Adrenal gland (tissue), 12 donors: ENCODE data around the gene GPR158. TPM values are rescaled to one million over a fixed set of nuclear protein-coding genes. Genes with fewer than 3 reads are reported as not detected.
"Not testable (repeated sequence)": the region's sequence is repeated elsewhere in the genome, so short reads cannot be mapped to it uniquely, and the experiment has no call there.

ENCODE experiments used
- DNase-seq, 7 donors: peaks; one replicate each; pipeline ENCODE4 v3.0.0-alpha.2; 2019 to 2020
- H3K27ac ChIP-seq, 5 donors: fragments of 200-600 bp; sonication (generic) in 4 of 5; 1 replicate in 3 of 5; 2 replicates in 2 of 5; pipeline versions ENCODE4 v1.5.1 to v1.8.0; 2016 to 2020; ENCODE audit warnings: mild to moderate bottlenecking in 1 of 5
- H3K27me3 ChIP-seq: fragments of 200-600 bp; 2 replicates; pipeline ENCODE4 v1.8.0; 2021
- H3K36me3 ChIP-seq, 2 donors: fragments of 200-600 bp; replicated peaks in 1 of 2; 1 replicate in 1 of 2; 2 replicates in 1 of 2; pipeline versions ENCODE4 v1.5.1 to v1.8.0; 2018 to 2022
- H3K4me1 ChIP-seq, 2 donors: fragments of 200-600 bp; replicated peaks in 1 of 2; 1 replicate in 1 of 2; 2 replicates in 1 of 2; pipeline versions ENCODE4 v1.5.1 to v1.8.0; 2018 to 2021
- H3K4me3 ChIP-seq, 4 donors: fragments of 200-600 bp; sonication (generic) in 3 of 4; one replicate each; pipeline ENCODE4 v1.5.1; 2016 to 2018
- H3K9me3 ChIP-seq, 3 donors: fragments of 200-600 bp; sonication (generic) in 1 of 3; replicated peaks in 1 of 3; 1 replicate in 2 of 3; 2 replicates in 1 of 3; pipeline versions ENCODE4 v1.5.1 to v1.8.0; 2016 to 2021
- CTCF ChIP-seq, 6 experiments: fragments of 450-650 bp in 4 of 6; fragments of 200-600 bp in 2 of 6; sonication (generic) in 1 of 6; IDR thresholded peaks; 1 replicate in 5 of 6; 2 replicates in 1 of 6; pipeline versions ENCODE4 v1.5.1 to v1.8.0; 2016 to 2021; ENCODE audit warnings: antibody characterized with exemption in 6 of 6, mild to moderate bottlenecking in 2 of 6, moderate library complexity in 1 of 6
- POLR2A ChIP-seq, 2 donors: fragments of 450-650 bp; IDR thresholded peaks; one replicate each; pipeline ENCODE4 v1.6.1; 2017; ENCODE audit warnings: antibody characterized with exemption in 2 of 2, mild to moderate bottlenecking in 2 of 2, moderate library complexity in 1 of 2
- WGBS, 4 donors: extraction: QIAGEN DNeasy Blood & Tissue Kit in 2 of 4; methylation state at CpG; one replicate each; pipeline versions ENCODE4 v1.1.5 to v1.1.7; 2013 to 2017; 5-methylcytosine and 5-hydroxymethylcytosine counted together
- intact Hi-C, 2 donors: fragments of 100-400 bp; cut with DNase I; formaldehyde crosslinking; loops; one replicate each; pipeline versions ENCODE4 v1.14.1 to v1.15.0; 2022 to 2023
- polyA plus RNA-seq, 3 donors: library from polyadenylated mRNA; stranded (reverse); fragments of 200-250 nt in 2 of 3; fragments of 350-450 nt in 1 of 3; fragmentation: Illumina TruSeq in 1 of 3; extraction: RNeasy Lipid Tissue Mini Kit (QIAGEN cat#74804) in 1 of 3; gene quantifications; one replicate each; pipeline ENCODE4 v1.2.3, GENCODE V29; 2013 to 2014
- total RNA-seq, 9 donors: library from RNA; depleted of rRNA in 4 of 9; stranded (reverse); fragments of >200 nt in 4 of 9; fragments of 120-200 nt in 1 of 9; fragmentation: NEBNext Ultra II Directional in 1 of 9; extraction: Animal tissue kit (Norgen Biotek cat#: 25700) in 1 of 9; gene quantifications; one replicate each; pipeline versions ENCODE4 v1.1.0 to v1.2.4, GENCODE V29; 2013 to 2023
- donor health status: healthy with polysubstance abuse.
- donor health status: Bipolar disorder and iron deficiency.
- donor health status: DM: yes; HTN: yes; CAD: no.
- donor health status: DM: no; HTN: no; CAD: no.
- donor health status: DM: no; HTN: no; CAD: no.
- donor health status: DM: yes; HTN: yes; CAD: no.

Gene GPR158
- total and polyA plus RNA-seq, 12 donors: 0.04 to 2.5 (median 0.94) TPM; not detected in 2

GRCh38 chr10:25357269-25357668 lies 182.5 kb downstream of the GPR158 start:
- TF ChIP-seq POLR2A (IDR thresholded peaks at IDR 0.05): no peak
- no peak for TF ChIP-seq CTCF (IDR thresholded peaks at IDR 0.05)
- Histone ChIP-seq H3K4me3 (no peak overlapping the region), H3K4me1 (no peaks in the 10 kb centered on the region), H3K27ac (no peak overlapping the region), H3K9me3 (no peaks in the 10 kb centered on the region), H3K36me3 (no peaks in the 10 kb centered on the region), H3K27me3 (no peaks in the 10 kb centered on the region)
- intact Hi-C loops: no loop called here
- no peak for DNase-seq
- WGBS, 4 donors: 65 to 79% (median 75%) methylated on average over 3 of the region's 3 CpGs

GRCh38 chr10:25382029-25382810 lies 207.4 kb downstream of the GPR158 start:
- Histone ChIP-seq H3K36me3 (no peaks in the 10 kb centered on the region), H3K27me3 (no peaks in the 10 kb centered on the region), H3K4me1 (no peaks in the 10 kb centered on the region), H3K4me3 (no peak overlapping the region), H3K27ac (no peak overlapping the region), H3K9me3 (no peaks in the 10 kb centered on the region)
- TF ChIP-seq CTCF (IDR thresholded peaks at IDR 0.05): no peak
- TF ChIP-seq POLR2A (IDR thresholded peaks at IDR 0.05): no peak
- no peak for DNase-seq
- WGBS, 4 donors: 31 to 35% (median 32%) methylated on average over 7 of the region's 7 CpGs
- intact Hi-C loops: no loop called here

- WGBS, 4 donors: 64 to 80% (median 70%) methylated on average over 8 of the region's 8 CpGs
- H3K36me3 ChIP-seq, H3K4me1 ChIP-seq, H3K4me3 ChIP-seq, DNase-seq, H3K27ac ChIP-seq, H3K27me3 ChIP-seq, intact Hi-C loops, H3K9me3 ChIP-seq: not testable (repeated sequence)
These were observed 208.1 kb downstream of the GPR158 start for GRCh38 chr10:25382901-25383300.

- Histone ChIP-seq H3K36me3 (no peaks in the 10 kb centered on the region), H3K27me3 (no peaks in the 10 kb centered on the region), H3K9me3 (no peaks in the 10 kb centered on the region), H3K4me1 (no peaks in the 10 kb centered on the region), H3K27ac (no peak overlapping the region), H3K4me3 (no peak overlapping the region)
- no peak for TF ChIP-seq POLR2A (IDR thresholded peaks at IDR 0.05)
- no peak for TF ChIP-seq CTCF (IDR thresholded peaks at IDR 0.05)
- intact Hi-C loops: no loop called here
- no peak for DNase-seq
These were observed 208.9 kb downstream of the GPR158 start for GRCh38 chr10:25383686-25384085.

- Histone ChIP-seq H3K27ac (no peak overlapping the region), H3K4me3 (no peak overlapping the region), H3K27me3 (no peaks in the 10 kb centered on the region), H3K36me3 (no peaks in the 10 kb centered on the region), H3K4me1 (no peaks in the 10 kb centered on the region), H3K9me3 (no peaks in the 10 kb centered on the region)
- TF ChIP-seq CTCF (IDR thresholded peaks at IDR 0.05) (no peak), POLR2A (IDR thresholded peaks at IDR 0.05) (no peak)
- 77 to 81% (median 78%) methylated on average over 3 of the region's 3 CpGs for WGBS, 4 donors
- DNase-seq: no peak
- intact Hi-C loops: no loop called here
These were observed 209.8 kb downstream of the GPR158 start for GRCh38 chr10:25384618-25385017.
